HG03558 (cell line): ENCODE measurements around the gene CALU.

Source experiments
- ATAC-seq: cut with Tn5 transposase; IDR thresholded peaks from one replicate; pipeline ENCODE4 v1.9.1; 2021; ENCODE audit warnings: moderate number of reproducible peaks; ENCODE audit not compliant: unreplicated experiment; ENCODE audit errors: extremely low read depth

CALU gene

DNA sequence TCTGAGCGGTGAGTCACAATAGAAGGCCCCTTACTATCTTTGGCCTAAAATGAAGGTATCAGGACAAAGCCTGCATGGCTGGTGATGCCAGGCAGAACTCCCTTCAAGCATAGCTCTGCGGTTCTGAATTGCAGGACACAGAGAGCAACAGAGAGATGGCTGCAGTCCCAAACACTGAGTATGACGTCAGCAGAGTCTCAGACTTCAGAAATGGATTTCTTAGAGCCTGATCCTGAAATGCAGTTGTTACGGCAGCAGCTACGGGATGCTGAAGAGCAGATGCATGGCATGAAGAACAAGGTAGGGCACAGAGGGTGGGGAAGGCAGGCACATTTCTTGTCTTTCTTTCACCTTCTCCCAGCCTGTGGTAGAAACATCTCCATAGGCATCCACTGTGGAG, 66.1 kb downstream of the CALU start:
- ATAC-seq: no peak

GRCh38 chr7:128807191-128807590, 68.0 kb downstream of the CALU start:
- ATAC-seq: no peak

- no peak for ATAC-seq
Observed at GRCh38 chr7:128809363-128809762, 70.2 kb downstream of the CALU start.

DNA sequence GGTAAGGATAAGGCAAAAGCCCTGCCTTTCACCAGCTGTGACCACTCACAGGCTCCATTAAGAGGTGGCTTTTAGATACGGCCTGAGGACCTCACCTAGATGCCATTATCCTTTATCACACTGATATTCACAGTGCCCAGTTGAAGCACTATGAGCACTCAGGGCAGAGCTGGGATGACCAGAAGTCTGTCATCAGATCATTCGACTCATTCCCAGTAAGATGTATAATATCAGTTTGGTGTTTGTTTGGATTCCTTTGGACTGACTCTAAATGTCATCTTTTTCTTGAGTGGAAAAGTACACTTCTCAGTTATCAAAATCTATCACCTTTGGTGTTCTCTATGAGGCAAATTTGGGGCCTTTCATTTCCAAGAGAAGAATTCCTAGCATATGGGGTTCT, 71.3 kb downstream of the CALU start:
- no peak for ATAC-seq

DNA sequence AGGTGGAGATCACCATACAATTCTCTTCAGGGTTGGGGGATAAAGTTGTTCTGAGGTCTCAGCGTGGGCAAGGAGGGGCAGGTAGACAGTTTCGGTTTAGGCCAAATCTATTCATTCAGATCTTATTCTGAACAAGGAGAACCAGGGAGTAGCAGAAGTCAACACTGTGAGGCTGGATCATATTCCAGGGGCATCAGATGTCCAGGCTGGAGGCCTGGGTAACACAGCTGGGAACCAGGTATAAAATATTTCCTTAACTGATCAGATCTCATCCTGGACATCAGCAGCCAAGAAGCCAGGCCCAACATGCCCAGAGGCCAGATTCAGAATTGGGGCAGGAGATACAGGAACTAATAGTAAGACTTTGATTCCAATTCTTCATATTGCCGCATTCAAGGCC, 71.8 kb downstream of the CALU start:
- no peak for ATAC-seq

DNA sequence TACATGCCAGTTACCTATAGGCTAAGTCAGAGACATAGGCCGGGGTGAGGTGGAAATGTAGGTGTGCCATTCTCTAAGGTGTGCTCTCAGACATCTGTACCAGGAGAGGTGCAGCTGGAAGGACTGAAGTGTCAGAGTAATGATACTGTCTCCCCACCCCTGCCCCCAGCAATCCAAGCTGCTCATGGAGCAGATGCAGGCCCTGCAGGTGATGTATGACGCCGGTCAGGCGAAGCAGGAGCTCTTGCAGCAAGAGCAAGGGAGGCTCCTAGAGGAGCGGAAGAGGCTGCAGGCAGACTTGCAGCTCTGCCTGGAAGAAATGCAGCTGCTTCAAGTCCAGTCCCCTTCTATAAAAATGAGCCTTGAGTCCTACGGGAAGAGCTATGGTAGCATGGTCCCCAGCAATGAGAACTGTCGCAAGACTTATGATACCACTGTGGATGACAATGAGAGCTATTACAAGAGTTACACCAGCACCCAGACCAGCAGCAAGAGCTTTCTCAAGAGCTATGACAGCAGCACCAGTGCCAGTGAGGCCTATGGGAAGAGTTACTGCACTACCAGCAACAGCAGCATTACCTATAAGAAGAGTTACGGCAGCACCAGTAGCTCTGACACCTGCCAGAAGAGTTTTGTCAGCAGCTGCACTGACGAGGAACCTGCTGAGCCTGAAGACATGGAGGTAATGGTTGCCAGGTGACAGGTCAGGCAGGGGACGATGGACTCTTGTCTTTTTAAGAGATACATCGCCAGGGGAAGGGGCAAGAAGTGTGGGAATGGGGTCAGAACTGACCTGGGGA, 72.7 kb downstream of the CALU start:
- ATAC-seq: no peak

GRCh38 chr7:128812514-128813168, 73.5 kb downstream of the CALU start:
- no peak for ATAC-seq

DNA sequence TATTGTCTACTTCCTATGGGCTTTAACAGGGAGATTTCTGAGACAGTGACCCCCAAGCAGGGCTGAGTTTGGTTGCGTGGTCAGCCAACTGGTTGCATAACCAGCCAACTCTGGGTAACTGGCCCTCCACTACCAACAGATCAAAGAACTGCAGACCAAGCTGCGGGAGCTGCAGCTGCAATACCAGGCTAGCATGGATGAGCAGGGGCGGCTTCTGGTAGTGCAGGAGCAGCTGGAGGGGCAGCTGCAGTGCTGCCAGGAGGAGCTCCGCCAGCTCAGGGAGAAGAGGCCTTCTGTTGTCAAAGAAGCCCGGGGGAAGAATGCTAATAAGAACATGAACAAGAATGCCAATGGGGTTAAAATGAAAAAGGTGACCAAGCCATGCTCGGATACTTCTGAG, 75.3 kb downstream of the CALU start:
- no peak for ATAC-seq

DNA sequence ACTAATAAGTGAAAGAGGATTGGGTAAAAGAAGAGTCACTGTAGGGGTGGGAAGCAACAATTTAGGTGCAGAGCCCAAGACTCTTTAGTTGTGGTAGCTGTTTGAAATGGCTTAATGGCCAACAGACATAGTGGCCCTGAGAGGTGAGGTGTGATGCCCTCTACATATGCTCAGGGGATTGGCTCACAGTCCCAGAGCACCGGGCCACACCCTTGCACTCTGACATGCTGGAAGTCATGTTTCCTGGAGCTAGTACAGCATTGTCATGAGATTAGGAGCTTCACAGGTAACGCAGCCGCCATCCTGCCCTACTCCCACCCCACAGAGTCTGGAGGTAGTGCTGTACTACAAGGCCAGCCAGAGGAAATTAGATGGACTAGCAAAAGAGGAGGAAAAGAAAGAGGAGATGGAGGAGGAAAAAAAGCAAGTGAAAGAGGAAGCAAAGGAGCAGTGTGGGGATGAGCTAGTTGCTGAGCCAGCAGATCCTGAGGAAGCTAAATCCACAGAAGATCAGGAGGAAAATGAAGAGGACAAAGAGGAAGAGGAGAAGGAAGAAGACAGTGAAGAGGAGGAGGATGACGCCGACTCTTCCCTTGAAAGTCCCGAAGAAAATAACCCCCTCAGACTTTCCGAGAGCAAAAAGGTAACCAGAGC, 76.3 kb downstream of the CALU start:
- no peak for ATAC-seq

DNA sequence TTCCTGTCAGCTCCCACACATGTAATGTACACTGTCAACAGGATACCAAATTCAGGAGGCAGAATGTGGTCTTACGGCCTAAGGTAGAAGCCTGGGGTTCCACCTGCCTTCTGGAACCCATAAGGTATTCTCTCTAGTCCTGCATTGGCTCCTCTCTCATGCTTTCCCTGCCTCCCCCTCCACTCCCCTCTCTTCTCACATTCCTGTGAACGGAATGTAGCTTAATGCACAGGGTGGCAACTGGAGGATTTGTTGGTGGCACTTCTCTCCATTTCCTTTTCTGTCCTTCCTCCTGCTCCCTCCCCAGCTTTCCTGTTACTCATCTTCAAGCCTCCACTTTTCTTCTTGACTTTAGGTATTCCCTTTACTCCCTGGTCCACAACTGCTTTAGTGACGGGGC, 79.5 kb downstream of the CALU start:
- ATAC-seq: no peak
